SJCRH30 (cell line): Measurements from ENCODE around the gene SLC2A1. TPM values are rescaled to one million over a fixed set of nuclear protein-coding genes. Genes with fewer than 3 reads are reported as not detected.

Source experiments
- DNase-seq, 2 experiments: peaks; one replicate each; pipeline ENCODE4 v3.0.0-alpha.2; 2015 to 2020
- H3K27ac ChIP-seq: fragments of 250-450 bp; sonication (Bioruptor Pico); 2 replicates; pipeline ENCODE4 v1.5.1; 2020; ENCODE audit warnings: mild to moderate bottlenecking, moderate library complexity
- H3K27me3 ChIP-seq: fragments of 250-450 bp; sonication (Bioruptor Pico); 2 replicates; pipeline ENCODE4 v1.5.1; 2020; ENCODE audit warnings: mild to moderate bottlenecking, moderate library complexity
- H3K36me3 ChIP-seq: fragments of 250-450 bp; sonication (Bioruptor Pico); 2 replicates; pipeline ENCODE4 v1.5.1; 2020; ENCODE audit warnings: mild to moderate bottlenecking, moderate library complexity
- H3K4me1 ChIP-seq: fragments of 250-450 bp; sonication (Bioruptor Pico); 2 replicates; pipeline ENCODE4 v1.5.1; 2020; ENCODE audit warnings: mild to moderate bottlenecking, moderate library complexity
- H3K4me3 ChIP-seq: fragments of 250-450 bp; sonication (Bioruptor Pico); 2 replicates; pipeline ENCODE4 v1.5.1; 2020; ENCODE audit warnings: mild to moderate bottlenecking, moderate library complexity
- H3K9me3 ChIP-seq: fragments of 250-450 bp; sonication (Bioruptor Pico); replicated peaks from 2 replicates; pipeline ENCODE4 v1.5.1; 2020; ENCODE audit warnings: mild to moderate bottlenecking, moderate library complexity
- total RNA-seq: library from RNA; depleted of rRNA; stranded (reverse); fragments of >200 nt; shearing (Covaris generic); gene quantifications from 2 replicates; pipeline ENCODE4 v1.2.3, GENCODE V29; 2014

The SLC2A1 gene
- total RNA-seq, 1 experiment from 2014 or later = 64.8 TPM

- peak; percentile 60 to 73 for DNase-seq
- Histone ChIP-seq H3K27ac (peak overlapping the region; percentile 63), H3K27me3 (no peaks in the 10 kb centered on the region), H3K4me3 (peak overlapping the region; percentile 95), H3K4me1 (peaks cover 23% of the 10 kb centered on the region), H3K9me3 (no peaks in the 10 kb centered on the region), H3K36me3 (no peaks in the 10 kb centered on the region)
Observed at GRCh38 chr1:42957880-42958487, 684 bp downstream of the SLC2A1 start.

- Histone ChIP-seq H3K4me1 (peaks cover 27% of the 10 kb centered on the region), H3K27ac (peak overlapping the region; percentile 56), H3K27me3 (no peaks in the 10 kb centered on the region), H3K4me3 (peak overlapping the region; percentile 95), H3K36me3 (no peaks in the 10 kb centered on the region; the same call in 1 of the 2 replicates), H3K9me3 (no peaks in the 10 kb centered on the region)
- DNase-seq = peak; percentile 44 to 55
Observed at GRCh38 chr1:42957229-42957879, 1.3 kb downstream of the SLC2A1 start.

GRCh38 chr1:42956739-42957138 is 1.9 kb downstream of the SLC2A1 start:
- Histone ChIP-seq H3K27ac (peak overlapping the region; percentile 56), H3K36me3 (peaks cover 2% of the 10 kb centered on the region; the same call in 1 of the 2 replicates), H3K27me3 (no peaks in the 10 kb centered on the region), H3K4me1 (peaks cover 33% of the 10 kb centered on the region), H3K4me3 (peak overlapping the region; percentile 95), H3K9me3 (no peaks in the 10 kb centered on the region)
- DNase-seq = no peak

- peaks cover 10% of the 10 kb centered on the region for H3K36me3 ChIP-seq
- peaks cover 36% of the 10 kb centered on the region for H3K4me1 ChIP-seq
- DNase-seq = no peak
- no peaks in the 10 kb centered on the region for H3K27me3 ChIP-seq
- no peaks in the 10 kb centered on the region for H3K9me3 ChIP-seq
- no peak overlapping the region for H3K27ac ChIP-seq
- no peak overlapping the region for H3K4me3 ChIP-seq
Observed at GRCh38 chr1:42955311-42956063, 3.2 kb downstream of the SLC2A1 start.

GRCh38 chr1:42953182-42954180 is 5.2 kb downstream of the SLC2A1 start:
- Histone ChIP-seq H3K27me3 (no peaks in the 10 kb centered on the region), H3K4me1 (peaks cover 48% of the 10 kb centered on the region), H3K36me3 (peaks cover 10% of the 10 kb centered on the region), H3K4me3 (no peak overlapping the region), H3K27ac (peak overlapping the region; percentile 28), H3K9me3 (no peaks in the 10 kb centered on the region)
- DNase-seq = peak in 1 of 2 experiments; percentile 51

- peak; percentile 42 to 55 for DNase-seq
- Histone ChIP-seq H3K4me3 (no peak overlapping the region), H3K4me1 (peaks cover 48% of the 10 kb centered on the region), H3K27ac (peak overlapping the region; percentile 28), H3K27me3 (no peaks in the 10 kb centered on the region), H3K36me3 (peaks cover 14% of the 10 kb centered on the region), H3K9me3 (no peaks in the 10 kb centered on the region)
Observed at GRCh38 chr1:42952303-42953001, 6.2 kb downstream of the SLC2A1 start.

- H3K36me3 ChIP-seq = peaks cover 14% of the 10 kb centered on the region
- DNase-seq = no peak
- H3K27ac ChIP-seq = no peak overlapping the region
- no peak overlapping the region for H3K4me3 ChIP-seq
- peaks cover 47% of the 10 kb centered on the region for H3K4me1 ChIP-seq
- H3K9me3 ChIP-seq = no peaks in the 10 kb centered on the region
- no peaks in the 10 kb centered on the region for H3K27me3 ChIP-seq
Observed at GRCh38 chr1:42951588-42951987, 7.1 kb downstream of the SLC2A1 start.

- Histone ChIP-seq H3K36me3 (peaks cover 14% of the 10 kb centered on the region), H3K4me1 (peaks cover 55% of the 10 kb centered on the region), H3K9me3 (no peaks in the 10 kb centered on the region), H3K27ac (peak overlapping the region; percentile 62), H3K27me3 (no peaks in the 10 kb centered on the region), H3K4me3 (no peak overlapping the region)
- DNase-seq = peak; percentile 60 to 62
Observed at GRCh38 chr1:42950116-42950481, 8.6 kb downstream of the SLC2A1 start.

- Histone ChIP-seq H3K27me3 (no peaks in the 10 kb centered on the region), H3K4me1 (peaks cover 55% of the 10 kb centered on the region), H3K36me3 (peaks cover 14% of the 10 kb centered on the region), H3K9me3 (no peaks in the 10 kb centered on the region), H3K27ac (peak overlapping the region; percentile 62), H3K4me3 (no peak overlapping the region)
- DNase-seq = no peak
Observed at GRCh38 chr1:42949312-42950115, 9.2 kb downstream of the SLC2A1 start.

GRCh38 chr1:42947965-42948732 is 10.5 kb downstream of the SLC2A1 start:
- Histone ChIP-seq H3K4me3 (no peak overlapping the region), H3K36me3 (peaks cover 14% of the 10 kb centered on the region), H3K4me1 (peaks cover 50% of the 10 kb centered on the region), H3K9me3 (no peaks in the 10 kb centered on the region), H3K27me3 (no peaks in the 10 kb centered on the region), H3K27ac (no peak overlapping the region)
- no peak for DNase-seq

- no peak for DNase-seq
- Histone ChIP-seq H3K9me3 (no peaks in the 10 kb centered on the region), H3K27ac (no peak overlapping the region), H3K4me1 (peaks cover 42% of the 10 kb centered on the region), H3K27me3 (no peaks in the 10 kb centered on the region), H3K4me3 (no peak overlapping the region), H3K36me3 (peaks cover 24% of the 10 kb centered on the region)
Observed at GRCh38 chr1:42947117-42947516, 11.6 kb downstream of the SLC2A1 start.

- DNase-seq = peak; percentile 47
- H3K27ac ChIP-seq = peak overlapping the region; percentile 9; the same call in 1 of the 2 replicates
- H3K4me1 ChIP-seq = peaks cover 46% of the 10 kb centered on the region
- no peaks in the 10 kb centered on the region for H3K9me3 ChIP-seq
- H3K36me3 ChIP-seq = peaks cover 26% of the 10 kb centered on the region
- no peak overlapping the region for H3K4me3 ChIP-seq
- no peaks in the 10 kb centered on the region for H3K27me3 ChIP-seq
Observed at GRCh38 chr1:42946120-42946898, 12.4 kb downstream of the SLC2A1 start.
